AG08395 (cell line): ENCODE results near the gene CXCL12.

Experiments
- DNase-seq: peaks from one replicate; pipeline ENCODE4 v3.0.0; 2012; ENCODE audit warnings: mixed read lengths, low spot score

CXCL12 gene

DNA sequence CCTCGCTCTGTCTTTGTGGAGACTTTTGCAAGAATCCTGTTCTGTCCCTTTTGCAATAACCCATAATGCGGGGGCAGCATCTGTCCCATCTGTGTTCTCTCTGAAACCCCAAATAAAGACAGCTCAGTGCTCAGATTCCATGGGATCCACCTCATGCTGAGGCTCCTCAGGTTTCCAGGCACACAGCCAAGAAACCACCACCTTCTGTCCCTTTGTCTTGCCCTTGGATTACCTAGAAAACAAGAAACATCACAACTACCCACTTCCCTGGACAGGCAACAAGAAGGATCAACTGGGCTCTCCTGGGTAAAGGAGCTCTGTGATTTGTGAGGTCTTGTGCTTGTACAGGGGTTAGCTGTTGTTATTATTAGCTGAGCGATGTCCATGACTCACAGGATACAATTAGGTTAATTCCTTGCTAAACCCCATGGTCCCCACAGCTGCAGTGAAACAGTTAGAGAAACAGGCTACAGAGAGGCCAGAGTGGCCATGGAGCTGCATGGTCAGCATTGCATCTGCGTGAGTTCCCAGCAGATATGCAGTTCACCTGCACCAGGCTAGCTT lies 50.2 kb downstream of the CXCL12 start:
- peak; percentile 80 for DNase-seq

DNA sequence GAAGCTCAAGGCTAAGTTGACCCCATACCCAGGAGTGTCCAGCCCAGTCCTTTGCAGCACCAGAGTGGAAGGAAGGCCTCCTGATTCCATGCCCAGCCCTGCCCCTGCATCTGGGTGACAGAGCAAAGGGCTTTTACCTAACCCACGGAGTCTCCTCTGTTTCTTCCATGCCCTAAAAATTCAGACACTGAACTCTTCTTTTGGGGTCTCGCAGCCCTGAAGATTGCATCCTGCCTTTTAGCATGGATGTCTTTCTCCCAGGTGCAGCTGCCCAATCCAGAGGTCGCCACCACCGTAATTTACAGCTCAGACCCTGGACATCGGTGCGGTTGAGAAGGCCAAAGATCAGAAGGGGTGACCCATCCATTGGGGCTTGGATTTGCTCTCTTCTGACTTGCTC lies 50.8 kb downstream of the CXCL12 start:
- DNase-seq, result no peak

DNA sequence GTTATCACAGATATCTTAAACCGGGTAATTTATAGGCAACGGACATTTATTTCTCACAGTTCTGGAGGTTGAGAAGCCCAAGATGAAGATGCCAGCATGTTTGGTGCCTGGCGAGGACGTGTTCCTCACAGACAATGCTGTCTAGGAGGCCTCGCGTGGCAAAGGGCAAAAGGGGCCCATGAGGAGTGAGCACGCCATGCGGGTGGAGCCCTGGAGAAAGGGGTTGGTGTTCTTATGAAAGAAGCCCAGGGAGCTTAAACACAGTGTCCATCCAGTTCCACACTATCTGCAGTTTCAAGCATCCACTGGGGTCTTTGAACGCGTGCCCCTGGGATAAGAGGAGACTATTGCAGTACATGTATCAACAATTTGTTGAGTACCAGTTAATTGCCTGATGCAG lies 51.4 kb downstream of the CXCL12 start:
- DNase-seq, result no peak

DNA sequence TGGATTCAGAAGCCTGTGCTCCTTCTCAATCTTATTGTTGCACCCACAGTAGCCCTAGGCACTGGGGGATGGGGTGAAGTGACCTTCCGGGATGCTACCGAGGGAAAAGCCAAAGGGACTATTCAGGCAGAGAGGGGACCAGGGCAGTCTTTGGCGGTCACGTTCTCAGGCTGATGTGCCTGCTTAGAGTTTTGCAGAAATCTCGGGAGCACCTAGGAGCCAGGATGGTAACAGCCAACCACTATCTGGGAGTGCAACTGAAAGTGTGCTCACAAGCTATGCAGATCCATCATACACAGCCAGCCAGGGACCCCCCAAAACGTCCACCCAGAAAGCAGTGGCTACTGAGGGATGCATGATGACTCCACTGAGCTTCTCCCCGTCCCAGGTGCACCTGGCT lies 52.4 kb downstream of the CXCL12 start:
- DNase-seq, result no peak

DNA sequence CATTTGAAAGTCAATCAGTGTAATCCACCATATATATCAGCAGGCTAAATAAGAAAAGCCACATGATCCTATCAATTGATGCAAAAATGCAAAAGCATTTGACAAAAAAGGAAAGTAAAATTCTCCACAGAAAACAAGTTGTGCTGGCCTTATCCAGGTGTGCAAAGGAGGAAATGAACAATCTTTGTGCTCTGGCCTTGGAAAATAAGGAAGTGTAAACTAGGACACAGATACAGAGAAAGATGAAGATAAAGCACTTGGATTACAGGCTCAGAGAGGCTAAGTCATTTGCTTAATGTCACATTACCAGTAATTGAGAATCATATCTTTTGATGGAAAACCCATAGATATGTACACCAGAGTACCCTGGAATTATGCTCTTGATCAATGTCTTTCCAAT lies 54.5 kb downstream of the CXCL12 start:
- no peak for DNase-seq

DNA sequence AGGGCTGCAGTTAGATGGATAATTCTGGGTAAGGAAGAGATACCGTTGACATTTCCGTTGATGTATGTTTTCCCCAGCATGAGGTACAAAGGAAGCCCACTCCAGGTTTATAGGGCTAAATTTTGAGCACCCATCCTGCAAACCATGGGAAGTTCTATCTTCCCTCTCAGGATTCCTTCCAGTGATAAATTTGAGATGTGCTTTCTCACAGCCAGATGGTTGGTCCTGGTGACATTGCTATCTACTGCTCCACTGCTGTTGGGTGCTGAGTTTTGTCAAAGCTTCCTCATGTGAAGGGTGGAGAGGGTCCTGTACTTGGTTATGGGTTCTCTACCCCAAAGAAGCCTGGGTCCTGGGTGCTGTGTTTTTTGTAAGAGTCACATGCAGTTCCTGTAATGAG lies 57.4 kb downstream of the CXCL12 start:
- no peak for DNase-seq
